GM19467 (cell line): ENCODE results near the gene KIRREL3.

Experiments
- ATAC-seq: cut with Tn5 transposase; IDR thresholded peaks from one replicate; pipeline ENCODE4 v1.9.1; 2021; ENCODE audit warnings: mild to moderate bottlenecking, moderate library complexity; ENCODE audit not compliant: unreplicated experiment

KIRREL3 gene

GRCh38 chr11:126523441-126524205 is 476.9 kb downstream of the KIRREL3 start:
- no peak for ATAC-seq

- no peak for ATAC-seq
These were observed 478.0 kb downstream of the KIRREL3 start for GRCh38 chr11:126522606-126523005.

DNA sequence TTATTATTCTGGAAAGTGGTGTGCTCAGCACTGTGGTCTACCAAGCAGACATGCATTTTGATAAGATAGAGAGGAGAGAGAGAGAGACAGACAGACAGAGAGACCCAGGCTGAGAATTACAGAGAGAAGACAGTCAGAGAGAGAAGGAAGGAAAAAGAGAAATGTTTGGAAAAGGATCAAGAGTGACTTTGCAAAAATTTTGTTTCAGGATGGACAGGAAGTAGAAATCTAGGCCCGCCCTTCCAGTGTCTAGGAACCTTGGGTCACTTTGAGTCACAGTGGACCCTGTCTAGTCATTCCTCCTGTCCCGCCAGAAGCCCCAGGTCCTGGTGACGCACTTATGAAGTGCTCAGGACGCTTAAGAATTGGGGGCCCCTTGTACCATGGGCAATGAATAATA is 478.4 kb downstream of the KIRREL3 start:
- ATAC-seq = no peak

DNA sequence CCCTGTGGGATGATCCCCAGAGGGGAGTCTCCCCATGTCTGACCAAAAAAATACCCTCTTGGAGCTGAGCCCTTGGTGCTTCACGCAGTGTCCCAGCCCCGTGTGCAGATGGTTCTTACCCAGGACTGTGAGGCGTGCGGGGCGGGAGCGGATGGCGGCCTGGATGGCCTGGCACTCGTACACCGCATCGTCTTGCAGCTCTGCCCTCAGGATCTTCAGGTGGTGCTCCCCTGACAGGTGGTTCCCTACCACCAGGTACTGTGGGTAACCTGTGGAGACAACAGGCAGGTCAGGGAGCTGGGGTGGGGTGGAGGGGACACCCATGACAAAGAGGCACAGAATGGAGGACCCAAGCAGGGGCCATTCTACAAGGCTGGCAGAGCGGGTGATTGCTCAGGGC is 479.4 kb downstream of the KIRREL3 start:
- no peak for ATAC-seq

DNA sequence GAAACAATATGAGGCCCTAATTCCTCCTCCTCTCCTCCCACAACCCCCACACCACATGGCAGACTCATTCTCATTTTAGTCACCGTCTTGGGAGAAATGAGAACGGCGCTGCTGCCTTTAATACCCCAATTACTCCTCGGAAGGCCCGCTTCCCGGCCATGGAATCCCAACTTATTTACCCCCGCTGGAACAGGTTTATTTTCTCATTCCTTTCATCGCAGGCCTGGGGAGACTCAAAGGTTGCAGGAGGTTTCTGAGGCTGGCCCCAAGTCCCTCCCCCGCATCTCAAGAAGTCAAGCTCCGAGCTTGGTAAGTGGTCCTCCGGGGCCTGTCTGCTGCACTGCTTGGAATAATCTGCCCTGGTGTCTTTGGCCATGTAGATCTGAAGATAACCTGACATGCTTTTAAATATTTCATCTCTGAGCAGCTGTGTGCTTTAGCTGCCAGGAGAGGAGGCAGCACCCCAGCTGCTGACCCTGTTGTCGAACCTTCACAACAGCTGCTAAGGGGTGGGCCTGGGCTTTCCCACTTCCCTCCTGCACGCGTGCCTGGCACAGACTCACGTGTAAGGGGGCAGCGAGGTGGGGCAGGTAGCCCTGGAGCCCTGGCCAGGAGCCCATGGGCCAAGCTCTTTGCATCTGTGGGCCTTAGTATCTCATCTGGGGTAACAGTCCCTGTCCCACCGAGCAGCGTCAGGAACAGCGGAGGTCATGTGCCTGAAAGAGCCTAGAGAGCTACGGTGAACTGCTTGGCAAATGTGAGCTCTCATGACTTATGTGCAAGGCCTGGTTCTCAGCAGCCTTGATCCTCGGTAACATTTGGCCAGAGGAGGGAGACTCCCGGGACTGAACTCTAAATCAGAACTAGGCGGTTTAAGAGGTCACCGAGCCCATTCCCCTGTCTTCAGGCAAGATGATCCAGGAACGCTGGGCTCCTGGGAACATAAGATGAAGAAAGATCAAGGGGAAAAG is 480.5 kb downstream of the KIRREL3 start:
- ATAC-seq = no peak

DNA sequence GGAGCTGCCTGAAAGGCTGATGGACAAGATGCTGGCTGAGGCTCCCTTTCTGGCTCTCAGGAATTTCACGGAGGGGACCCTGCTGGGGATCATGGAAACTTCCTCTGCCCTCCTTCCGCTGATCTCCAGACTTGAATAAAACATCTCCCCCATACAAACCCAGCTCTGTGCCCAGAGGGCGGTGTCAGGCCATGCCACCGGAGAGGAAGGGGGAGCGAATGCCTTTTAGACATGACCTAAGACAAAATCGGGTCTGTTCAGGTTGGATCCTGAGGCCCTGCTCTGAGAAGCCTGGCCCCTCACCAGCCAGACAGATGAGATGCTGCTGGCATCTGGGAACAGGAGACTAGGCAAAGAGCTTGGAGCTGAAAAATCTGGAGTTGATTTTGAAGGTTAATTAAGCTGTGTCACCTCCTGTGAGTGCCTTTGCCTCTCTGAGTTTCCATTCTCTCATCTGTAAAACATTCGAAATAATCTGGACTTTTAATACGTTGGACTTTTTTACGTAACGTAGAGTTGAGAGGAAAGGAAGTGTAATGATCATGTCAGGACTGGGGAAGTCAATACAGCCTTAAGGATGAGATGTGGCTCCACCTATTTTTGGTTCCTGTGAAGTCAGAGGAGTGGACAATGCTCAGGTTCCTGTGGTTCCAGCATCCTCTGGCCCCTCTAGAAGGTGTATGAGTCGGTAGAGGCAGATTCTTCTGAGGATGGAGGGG is 481.4 kb downstream of the KIRREL3 start:
- no peak for ATAC-seq

GRCh38 chr11:126518071-126518971 is 482.2 kb downstream of the KIRREL3 start:
- ATAC-seq = no peak

GRCh38 chr11:126515501-126515900 is 485.1 kb downstream of the KIRREL3 start:
- no peak for ATAC-seq

DNA sequence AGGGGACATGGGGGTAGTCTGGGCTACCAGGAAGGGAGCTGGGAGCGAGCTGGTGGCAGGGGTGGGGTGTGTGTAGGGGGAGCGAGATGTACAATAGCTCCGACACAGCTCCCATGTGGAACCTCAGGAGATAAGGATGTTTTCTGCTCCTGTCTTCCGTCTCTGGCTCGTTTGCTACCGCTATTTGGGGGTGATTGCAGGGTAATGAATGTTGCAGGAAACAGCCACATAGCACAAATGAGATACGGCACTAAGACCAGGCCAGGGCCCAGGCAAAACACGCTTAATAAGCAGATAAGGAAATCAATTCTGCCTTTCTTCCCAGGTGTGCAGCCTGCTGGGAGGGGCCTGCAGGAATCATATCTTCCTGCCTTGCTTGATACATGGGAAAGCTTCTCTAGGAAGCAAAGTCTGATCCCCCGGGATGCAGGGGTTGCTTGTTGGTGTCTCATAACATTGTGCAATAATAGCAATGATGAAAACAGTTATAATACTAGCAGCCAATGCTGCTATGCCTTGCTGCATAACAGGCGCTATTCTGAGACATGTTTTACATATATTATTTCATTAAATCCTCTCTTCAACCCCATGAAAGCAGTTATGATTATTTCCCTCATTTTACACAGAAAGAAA is 486.4 kb downstream of the KIRREL3 start:
- no peak for ATAC-seq

DNA sequence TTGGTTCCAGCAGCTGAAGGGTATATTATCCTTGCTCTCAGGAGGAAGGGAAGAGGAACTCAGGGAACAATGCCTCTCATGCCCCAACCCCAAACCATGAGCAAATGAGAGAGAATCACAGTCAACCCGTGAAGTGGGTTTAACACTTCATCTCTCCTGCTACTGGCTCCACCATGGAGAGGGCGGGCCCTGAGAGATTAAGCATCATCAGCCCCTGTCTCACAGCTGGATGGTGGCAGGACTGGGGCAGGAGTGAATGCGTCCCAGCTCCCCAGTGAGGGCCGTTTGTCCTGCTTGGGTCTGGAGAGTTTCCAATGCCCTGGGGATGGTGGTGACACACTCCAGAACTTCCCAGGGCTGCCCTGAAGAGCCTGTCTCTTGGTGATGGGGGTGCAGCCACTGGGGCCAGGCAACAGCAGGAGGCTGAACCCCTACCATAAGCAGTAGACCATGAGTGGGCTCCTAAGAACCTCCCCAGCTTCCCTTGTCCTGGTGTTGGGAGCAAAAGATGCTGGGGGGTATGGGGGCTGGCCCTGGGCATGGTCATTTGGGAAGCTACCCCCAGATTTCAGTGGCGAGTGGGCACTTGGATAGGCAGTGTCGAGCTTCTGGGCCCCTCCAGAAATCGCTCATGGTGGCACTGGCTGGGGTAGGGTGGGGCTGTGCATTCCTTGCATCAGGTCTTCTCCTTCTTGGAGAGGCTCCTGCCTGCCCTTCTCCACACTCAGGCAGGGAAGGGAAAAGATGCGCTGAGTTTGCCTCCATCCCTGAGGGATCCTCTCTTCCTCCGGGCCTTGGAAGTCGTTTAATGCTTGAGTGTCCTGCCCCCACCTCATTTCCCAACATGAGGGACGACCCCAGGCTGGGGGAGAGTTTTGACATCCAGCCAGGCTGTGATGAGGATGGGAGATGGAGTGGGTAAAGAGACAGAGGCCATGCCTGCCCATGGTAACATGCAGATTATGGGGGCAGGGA is 487.5 kb downstream of the KIRREL3 start:
- ATAC-seq = no peak

DNA sequence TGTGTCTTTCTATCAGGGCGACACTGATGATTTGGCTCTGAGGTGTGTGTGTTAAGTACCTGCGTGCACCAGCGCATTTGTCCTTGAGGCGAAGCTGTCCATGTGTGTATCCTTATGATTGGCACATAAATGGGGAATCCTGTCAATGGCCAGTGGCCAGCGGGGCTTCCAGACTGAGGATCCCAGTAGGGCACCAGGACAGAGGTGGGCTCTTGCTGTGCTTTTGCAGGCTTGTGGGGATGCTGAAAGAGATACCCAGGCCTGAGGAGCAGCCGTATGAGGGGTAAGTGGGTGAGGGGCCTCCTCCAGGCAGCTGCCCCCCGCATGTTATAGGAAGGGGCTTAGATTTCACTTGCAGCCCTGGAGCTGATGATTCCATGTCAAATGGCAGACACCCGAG is 488.3 kb downstream of the KIRREL3 start:
- no peak for ATAC-seq

GRCh38 chr11:126511475-126512115 is 489.0 kb downstream of the KIRREL3 start:
- no peak for ATAC-seq

GRCh38 chr11:126510621-126511370 is 489.8 kb downstream of the KIRREL3 start:
- ATAC-seq = no peak

DNA sequence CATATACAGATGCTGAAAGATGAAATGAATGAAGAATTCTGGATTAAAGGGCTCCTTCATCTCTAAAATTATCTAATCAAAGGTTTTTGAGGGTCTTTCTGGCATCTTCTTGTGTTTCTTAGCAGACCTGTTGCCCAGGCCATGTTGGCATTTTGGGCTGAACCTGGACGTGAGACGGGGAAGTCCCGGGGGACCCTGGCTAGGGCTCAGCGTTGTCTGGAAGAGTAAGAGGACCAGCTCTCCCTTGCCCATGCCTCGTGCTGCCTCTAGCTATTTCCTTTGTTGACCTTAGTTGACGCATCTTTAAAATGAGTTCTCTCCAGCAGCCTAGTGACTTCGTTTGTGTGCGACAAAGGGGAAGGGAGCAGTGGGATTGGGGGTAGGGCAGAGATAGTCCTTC is 492.9 kb downstream of the KIRREL3 start:
- no peak for ATAC-seq

DNA sequence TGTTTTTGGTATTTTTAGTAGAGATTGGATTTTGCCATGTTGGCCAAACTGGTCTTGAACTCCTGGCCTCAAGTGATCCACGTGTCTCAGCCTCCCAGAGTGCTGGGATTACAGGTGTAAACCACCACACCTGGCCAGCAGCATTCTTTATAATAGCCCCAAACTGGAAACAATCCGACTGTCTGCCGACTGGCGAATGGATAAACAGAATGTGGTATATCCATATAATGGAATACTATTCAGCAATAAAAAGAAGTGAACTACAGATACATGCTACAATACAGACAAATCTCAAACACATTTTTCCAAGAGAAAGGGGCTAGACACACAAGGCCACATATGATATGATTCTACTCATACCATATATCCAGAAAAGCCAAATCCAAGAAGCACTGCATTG is 493.8 kb downstream of the KIRREL3 start:
- no peak for ATAC-seq

DNA sequence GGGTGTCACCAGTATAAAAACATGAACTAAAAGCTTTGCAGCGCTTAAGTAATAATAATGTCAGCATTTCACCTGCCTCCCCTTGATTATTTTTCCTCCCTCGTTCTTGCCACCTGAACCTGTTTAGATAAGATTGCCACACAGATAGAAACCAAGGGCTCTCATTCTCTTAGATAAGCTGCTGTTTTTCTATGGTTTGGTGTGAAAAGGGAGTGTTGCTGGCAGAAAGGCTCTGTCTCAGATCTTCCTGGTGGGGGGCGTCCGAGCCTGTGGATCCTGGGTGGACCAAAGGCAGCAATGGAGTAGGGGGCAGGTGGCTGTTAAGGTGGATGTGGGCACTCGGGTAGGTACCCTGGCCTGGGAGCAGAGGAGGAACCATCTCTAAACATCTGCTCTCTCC is 497.6 kb downstream of the KIRREL3 start:
- ATAC-seq = no peak

GRCh38 chr11:126502159-126502558 is 498.4 kb downstream of the KIRREL3 start:
- no peak for ATAC-seq
